WI38 (cell line): Measurements from ENCODE around the gene CAMK1.

ENCODE experiments used
- H3K4me3 ChIP-seq: 2 replicates; pipeline ENCODE4 v1.5.1; 2011; ENCODE audit warnings: low read depth, mild to moderate bottlenecking, control low read depth, low read length
- TF ChIP-seq, protein P1 (sequence below): IDR thresholded peaks from 2 replicates; pipeline ENCODE4 v1.5.1; 2012; ENCODE audit warnings: low read depth, mild to moderate bottlenecking, control low read depth, low read length

Gene CAMK1

DNA sequence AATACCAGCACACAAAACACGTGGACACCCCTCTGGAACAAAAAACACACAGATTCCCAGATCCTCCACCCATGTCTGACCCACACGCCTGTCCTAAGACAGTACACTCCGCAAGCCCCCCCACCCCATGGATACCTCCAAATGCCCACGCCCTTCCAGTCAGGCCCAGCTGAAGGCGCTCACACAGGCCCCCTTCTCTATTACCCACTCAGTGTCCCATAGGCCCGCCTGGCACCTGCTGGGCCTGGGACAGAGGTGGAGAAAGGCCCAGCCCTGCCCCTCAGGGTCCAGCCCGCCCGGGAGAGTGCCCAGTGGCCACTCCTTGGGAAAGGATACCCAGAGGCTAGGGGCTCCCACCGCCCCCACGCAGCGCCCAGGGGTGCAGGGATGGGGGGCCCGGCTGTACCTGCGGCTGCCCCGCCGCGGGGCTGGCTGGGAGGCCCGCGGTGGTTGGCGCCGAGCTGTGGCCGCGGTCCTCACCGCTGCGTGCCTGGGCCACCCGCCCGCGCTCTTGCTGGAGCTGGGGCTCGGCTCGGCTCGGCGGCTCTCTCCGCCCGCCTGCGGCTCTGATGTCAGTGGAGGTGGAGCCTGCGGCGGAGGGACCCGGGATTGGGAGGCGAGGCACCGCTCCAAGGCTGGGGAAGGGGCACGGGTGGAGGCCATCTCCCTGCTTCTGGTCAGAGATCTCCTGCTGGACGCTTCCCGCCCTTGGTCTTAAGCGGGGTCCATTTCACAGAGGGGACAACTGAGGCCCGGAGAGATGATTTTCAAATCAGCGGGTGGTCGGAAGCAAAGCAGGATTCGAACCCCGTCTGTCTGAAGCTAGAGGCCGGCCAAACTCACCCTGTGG is at the start of gene CAMK1:
TSS of gene CAMK1 (minus strand) at position 522 of the 850 bp plus-strand sequence. CDS start 2,198 bp downstream, outside the sequence.
- peak within 1 kb of the TSS; percentile 78 for H3K4me3 ChIP-seq
- TF ChIP-seq, protein P1, sequence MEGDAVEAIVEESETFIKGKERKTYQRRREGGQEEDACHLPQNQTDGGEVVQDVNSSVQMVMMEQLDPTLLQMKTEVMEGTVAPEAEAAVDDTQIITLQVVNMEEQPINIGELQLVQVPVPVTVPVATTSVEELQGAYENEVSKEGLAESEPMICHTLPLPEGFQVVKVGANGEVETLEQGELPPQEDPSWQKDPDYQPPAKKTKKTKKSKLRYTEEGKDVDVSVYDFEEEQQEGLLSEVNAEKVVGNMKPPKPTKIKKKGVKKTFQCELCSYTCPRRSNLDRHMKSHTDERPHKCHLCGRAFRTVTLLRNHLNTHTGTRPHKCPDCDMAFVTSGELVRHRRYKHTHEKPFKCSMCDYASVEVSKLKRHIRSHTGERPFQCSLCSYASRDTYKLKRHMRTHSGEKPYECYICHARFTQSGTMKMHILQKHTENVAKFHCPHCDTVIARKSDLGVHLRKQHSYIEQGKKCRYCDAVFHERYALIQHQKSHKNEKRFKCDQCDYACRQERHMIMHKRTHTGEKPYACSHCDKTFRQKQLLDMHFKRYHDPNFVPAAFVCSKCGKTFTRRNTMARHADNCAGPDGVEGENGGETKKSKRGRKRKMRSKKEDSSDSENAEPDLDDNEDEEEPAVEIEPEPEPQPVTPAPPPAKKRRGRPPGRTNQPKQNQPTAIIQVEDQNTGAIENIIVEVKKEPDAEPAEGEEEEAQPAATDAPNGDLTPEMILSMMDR: no peak

DNA sequence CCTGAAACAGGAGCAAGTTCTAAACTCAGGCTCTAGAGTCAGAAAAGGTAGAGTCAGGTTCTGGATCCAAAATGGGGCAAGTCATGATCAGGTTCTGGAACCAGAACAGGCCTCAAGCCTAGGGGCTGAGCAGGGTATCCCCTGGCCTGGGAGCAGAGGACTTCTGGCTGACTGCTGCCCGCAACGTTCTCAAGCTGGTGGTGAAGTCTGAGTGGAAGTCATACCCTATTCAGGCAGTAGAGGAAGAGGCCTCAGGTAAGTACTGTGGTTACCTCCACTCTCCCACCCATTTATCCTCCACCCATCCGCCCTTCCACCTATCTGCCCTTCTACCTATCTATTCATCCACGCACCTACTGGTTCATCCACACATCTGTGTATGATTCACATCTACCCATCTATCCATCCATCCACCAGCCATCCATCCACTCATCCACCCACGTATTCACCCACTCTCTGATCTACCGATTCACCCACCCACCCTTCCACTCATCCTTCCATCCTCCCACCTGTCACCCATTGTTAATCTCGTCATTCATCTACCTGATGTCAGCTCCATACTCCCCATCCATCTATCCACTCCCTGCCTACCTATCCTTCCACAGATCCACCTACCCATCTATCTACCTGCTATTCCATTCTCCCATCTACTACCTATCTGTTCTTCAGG is 49.1 kb upstream of the CAMK1 start:
- TF ChIP-seq, protein P1: no peak
- no peak overlapping the region for H3K4me3 ChIP-seq

DNA sequence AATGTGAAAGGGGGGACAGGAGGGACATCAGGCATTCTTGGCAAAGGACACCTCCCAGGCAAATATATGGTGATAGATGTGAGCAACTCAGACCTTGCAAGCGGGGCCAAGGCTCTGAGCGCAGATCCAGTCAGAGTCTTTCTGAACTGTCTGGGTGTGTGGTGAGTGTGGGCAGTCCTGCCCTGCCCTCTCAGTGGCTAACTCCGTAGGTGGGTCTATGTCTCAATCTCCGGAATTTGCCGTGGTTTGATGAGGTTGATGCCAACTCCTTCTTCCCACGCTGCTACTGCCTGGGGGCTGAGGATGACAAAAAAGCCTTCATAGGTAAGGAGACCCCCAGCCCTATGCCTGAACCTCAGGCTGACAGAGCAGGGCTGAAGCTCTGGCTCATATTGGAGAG is 47.7 kb upstream of the CAMK1 start:
- TF ChIP-seq, protein P1: no peak
- H3K4me3 ChIP-seq: no peak overlapping the region

GRCh38 chr3:9815986-9816385 is 46.2 kb upstream of the CAMK1 start:
- no peak overlapping the region for H3K4me3 ChIP-seq
- TF ChIP-seq, protein P1: no peak

DNA sequence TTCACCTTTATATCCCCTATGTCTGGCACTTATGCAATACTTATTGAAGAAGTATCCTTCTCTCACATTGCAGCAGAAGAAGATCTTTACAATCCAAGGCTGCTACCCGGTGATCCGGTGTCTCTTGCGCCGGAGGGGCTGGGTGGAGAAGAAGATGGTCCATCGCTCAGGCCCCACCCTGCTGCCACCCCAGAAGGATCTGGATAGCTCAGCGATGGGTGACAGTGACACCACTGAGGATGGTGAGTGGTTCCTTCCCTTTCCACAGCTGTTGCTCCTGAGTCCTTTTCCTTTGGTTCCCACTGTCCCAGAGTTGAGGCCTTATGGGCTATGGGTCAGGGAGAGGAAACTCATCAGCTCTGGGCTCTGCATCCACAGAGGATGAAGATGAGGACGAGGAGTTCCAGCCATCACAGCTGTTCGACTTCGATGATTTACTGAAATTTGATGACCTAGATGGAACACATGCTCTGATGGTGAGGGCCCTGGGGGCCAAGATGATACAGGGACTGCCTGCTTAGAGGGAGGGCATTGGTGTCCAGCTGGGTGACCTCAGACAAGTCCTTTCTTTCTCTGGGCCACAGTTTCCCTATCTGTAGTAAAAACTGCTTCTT is 43.2 kb upstream of the CAMK1 start:
- TF ChIP-seq, protein P1: no peak
- no peak overlapping the region for H3K4me3 ChIP-seq

GRCh38 chr3:9810846-9811245 is 41.1 kb upstream of the CAMK1 start:
- no peak overlapping the region for H3K4me3 ChIP-seq
- TF ChIP-seq, protein P1: no peak

DNA sequence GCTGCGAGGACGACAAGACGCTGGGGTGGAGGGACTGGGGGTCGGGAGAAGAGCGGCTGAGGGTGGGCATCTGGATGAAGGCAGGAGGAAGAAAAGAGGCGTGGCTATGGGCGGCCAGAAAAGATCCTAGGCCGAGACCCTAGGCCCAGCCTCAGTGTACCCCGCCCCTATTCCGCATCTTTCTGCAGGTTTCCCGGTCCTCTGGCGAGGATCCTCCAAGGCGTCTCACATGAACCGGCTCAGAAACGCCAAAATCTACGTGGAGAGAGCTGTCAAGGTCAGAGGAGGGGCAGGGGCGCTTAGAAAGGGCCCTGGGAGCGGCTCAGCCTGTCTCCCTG is 40.7 kb upstream of the CAMK1 start:
- TF ChIP-seq, protein P1: no peak
- H3K4me3 ChIP-seq: peak overlapping the region; percentile 56
